Activated T-helper 1 cell treated with anti-CD3 and anti-CD28 coated beads, Interleukin-12 subunit alpha, Interleukin-12 subunit beta, Interleukin-2, Interleukin-4 antibody, amounts not matched to agents 30 ng/mL and 10 ng/mL and 1 ng/mL, durations not matched to agents 14 hours and 24 hours and 36 hours (primary cell): ENCODE measurements around the gene ZCWPW1. TPM values are rescaled to one million over a fixed set of nuclear protein-coding genes. Genes with fewer than 3 reads are reported as not detected.

ENCODE experiments used
- DNase-seq: peaks from one replicate; pipeline ENCODE4 v3.0.0; 2021; ENCODE audit warnings: low spot score
- H3K27ac Mint-ChIP-seq: one replicate; pipeline ENCODE4 v1.8.0; 2021; ENCODE audit warnings: mild to moderate bottlenecking, mixed read lengths
- H3K27me3 Mint-ChIP-seq: one replicate; pipeline ENCODE4 v1.8.0; 2022; ENCODE audit warnings: mild to moderate bottlenecking, moderate library complexity, mixed read lengths; ENCODE audit not compliant: insufficient read depth
- H3K36me3 Mint-ChIP-seq: one replicate; pipeline ENCODE4 v1.8.0; 2021; ENCODE audit warnings: low read depth, mixed read lengths
- H3K4me1 Mint-ChIP-seq: one replicate; pipeline ENCODE4 v1.8.0; 2021; ENCODE audit warnings: low read depth, mixed read lengths
- H3K4me3 Mint-ChIP-seq: one replicate; pipeline ENCODE4 v1.8.0; 2021; ENCODE audit warnings: mild to moderate bottlenecking, moderate library complexity, mixed read lengths
- H3K9me3 Mint-ChIP-seq: one replicate; pipeline ENCODE4 v1.8.0; 2021; ENCODE audit warnings: mixed read lengths
- intact Hi-C: fragments of 100-400 bp; cut with micrococcal nuclease; formaldehyde crosslinking; loops from one replicate; pipeline ENCODE4 v1.15.1; 2024
- total RNA-seq: library from RNA; stranded (reverse); gene quantifications from 2 replicates; pipeline ENCODE4 v1.2.3, GENCODE V29; 2022

The ZCWPW1 gene
- total RNA-seq, 1 donor from 2014 or later = 2.0 TPM

DNA sequence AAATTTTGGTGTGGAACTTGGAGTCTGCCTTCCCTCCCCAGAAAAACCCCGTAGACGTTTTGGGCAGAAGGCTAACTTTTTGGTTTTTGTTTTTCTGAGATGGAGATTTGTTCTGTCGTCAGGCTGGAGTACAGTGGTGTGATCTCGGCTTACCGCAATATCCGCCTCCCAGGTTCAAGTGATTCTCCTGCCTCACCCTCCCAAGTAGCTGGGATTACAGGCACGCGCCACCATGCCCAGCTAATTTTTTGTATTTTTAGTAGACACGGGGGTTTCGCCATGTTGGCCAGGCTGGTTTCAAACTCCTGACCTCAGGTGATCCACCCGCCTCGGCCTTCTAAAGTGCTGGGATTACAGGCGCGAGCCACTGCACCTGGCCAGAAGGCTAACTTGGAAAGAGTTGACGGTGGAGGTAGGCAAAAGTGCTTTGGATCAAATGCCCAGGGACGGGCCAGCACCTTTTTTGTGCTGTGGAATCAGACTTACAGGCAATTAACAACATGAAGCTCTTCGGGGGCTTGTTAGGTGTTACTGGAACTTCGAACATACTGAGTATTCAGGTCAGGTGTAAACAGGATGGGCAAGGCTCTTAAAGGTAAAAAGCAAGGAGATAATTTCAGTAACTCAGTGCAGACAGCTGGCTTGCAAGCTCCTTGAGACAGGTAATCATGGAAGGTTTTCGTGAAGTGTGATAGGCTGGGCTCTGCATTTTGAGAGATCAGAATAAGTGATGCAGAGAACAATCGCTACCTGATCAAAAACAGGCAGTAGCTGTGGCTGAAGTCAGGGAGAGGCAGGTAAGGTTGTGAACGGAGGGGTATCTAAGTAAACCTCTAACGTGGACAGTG lies 6.0 kb upstream of the ZCWPW1 start:
- Mint-ChIP-seq H3K27me3 (no peaks in the 10 kb centered on the region), H3K36me3 (peaks cover 32% of the 10 kb centered on the region), H3K27ac (peak overlapping the region; percentile 88), H3K4me3 (peak overlapping the region; percentile 94), H3K9me3 (no peaks in the 10 kb centered on the region), H3K4me1 (peaks cover 47% of the 10 kb centered on the region)
- DNase-seq = no peak
- intact Hi-C loops = no loop called here

DNA sequence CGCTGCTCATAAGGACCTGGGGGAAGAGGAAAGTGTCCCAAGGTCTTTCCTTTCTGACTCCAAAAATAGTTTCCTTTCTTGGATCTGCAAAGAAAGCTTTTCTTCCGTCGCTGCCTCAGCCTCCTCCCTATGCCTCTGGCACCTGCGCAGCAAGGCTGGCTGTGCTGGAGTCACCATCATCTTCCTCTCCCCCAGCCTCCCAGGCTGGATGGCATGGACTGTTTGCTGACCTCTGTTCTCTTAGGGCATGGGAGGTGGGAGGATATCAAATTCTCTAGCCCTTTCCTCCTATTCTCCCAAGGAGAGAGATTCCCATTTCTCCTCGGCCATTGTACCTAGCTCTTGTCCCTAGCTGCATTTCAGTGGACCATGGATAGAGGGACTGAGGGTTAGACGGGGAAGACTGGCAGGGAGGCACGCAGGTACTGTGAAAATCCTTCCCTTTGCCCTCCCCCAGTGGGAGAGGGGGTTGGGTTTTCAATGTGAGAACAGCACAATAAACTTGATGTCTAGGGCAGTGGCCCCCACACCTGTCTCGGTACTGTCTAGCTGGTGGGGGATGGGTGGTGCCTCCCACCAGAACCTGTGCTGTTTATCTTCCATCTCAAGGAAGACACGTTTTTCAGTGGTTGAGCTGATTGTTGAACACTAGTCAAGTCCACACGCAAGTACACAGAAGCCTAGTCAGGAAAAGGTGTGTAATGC lies 5.2 kb upstream of the ZCWPW1 start:
- DNase-seq = no peak
- H3K4me1 Mint-ChIP-seq = peaks cover 49% of the 10 kb centered on the region
- H3K9me3 Mint-ChIP-seq = no peaks in the 10 kb centered on the region
- H3K4me3 Mint-ChIP-seq = peak overlapping the region; percentile 94
- intact Hi-C loops = no loop called here
- H3K36me3 Mint-ChIP-seq = peaks cover 32% of the 10 kb centered on the region
- peaks cover under 1% of the 10 kb centered on the region for H3K27me3 Mint-ChIP-seq
- H3K27ac Mint-ChIP-seq = peak overlapping the region; percentile 88

DNA sequence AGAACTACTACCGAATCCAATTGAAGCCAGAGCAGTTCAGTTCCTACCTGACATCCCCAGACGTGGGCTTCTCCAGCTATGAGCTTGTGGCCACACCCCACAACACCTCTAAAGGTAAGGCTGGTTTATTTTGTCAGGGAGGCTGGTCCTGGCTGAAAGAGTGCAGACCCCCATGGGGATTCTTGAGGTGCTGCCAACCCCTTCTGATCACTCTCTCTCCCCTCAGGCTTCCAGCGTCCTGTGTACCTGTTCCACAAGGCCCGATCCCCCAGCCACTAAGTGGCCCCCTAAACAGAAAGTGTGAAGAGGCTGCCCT lies 4.7 kb upstream of the ZCWPW1 start:
- intact Hi-C loops = no loop called here
- H3K4me3 Mint-ChIP-seq = no peak overlapping the region
- no peak for DNase-seq
- peaks cover 49% of the 10 kb centered on the region for H3K4me1 Mint-ChIP-seq
- H3K9me3 Mint-ChIP-seq = no peaks in the 10 kb centered on the region
- H3K36me3 Mint-ChIP-seq = peaks cover 32% of the 10 kb centered on the region
- peaks cover 2% of the 10 kb centered on the region for H3K27me3 Mint-ChIP-seq
- H3K27ac Mint-ChIP-seq = no peak overlapping the region

DNA sequence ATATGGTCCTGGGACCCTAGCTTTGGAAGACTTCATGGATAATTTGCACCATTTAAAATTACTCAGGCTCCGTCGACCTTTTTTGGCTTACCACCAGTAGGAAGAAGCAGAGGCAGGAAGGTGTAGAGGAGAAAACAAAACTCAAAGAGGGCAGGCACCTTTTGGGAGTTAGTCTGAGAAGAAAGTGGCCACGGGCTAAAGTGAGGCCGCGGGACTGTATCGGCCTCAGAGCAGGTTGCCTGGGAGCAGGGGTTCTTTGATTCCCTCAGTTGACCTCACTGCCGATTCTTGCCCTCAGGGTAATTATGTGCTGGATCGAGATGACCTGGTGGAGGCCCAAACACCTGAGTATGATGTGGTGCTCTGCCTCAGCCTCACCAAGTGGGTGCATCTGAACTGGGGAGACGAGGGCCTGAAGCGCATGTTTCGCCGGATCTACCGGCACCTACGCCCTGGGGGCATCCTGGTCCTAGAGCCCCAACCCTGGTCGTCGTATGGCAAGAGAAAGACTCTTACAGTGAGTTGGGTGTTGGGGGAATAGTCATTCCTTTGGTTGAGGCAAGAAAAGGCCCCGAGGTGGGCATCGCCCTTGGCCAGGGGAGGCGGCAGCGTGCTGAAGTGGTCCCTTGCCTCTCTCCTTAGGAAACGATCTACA lies 4.2 kb upstream of the ZCWPW1 start:
- H3K36me3 Mint-ChIP-seq = peaks cover 32% of the 10 kb centered on the region
- H3K9me3 Mint-ChIP-seq = peaks cover 4% of the 10 kb centered on the region
- intact Hi-C loops = no loop called here
- H3K27me3 Mint-ChIP-seq = peaks cover 2% of the 10 kb centered on the region
- peaks cover 54% of the 10 kb centered on the region for H3K4me1 Mint-ChIP-seq
- H3K27ac Mint-ChIP-seq = peak overlapping the region; percentile 76
- no peak for DNase-seq
- H3K4me3 Mint-ChIP-seq = peak overlapping the region; percentile 92

- DNase-seq = no peak
- Mint-ChIP-seq H3K27me3 (peaks cover 2% of the 10 kb centered on the region), H3K36me3 (peaks cover 32% of the 10 kb centered on the region), H3K4me3 (peak overlapping the region; percentile 92), H3K4me1 (peaks cover 54% of the 10 kb centered on the region), H3K27ac (peak overlapping the region; percentile 76), H3K9me3 (peaks cover 5% of the 10 kb centered on the region)
- intact Hi-C loops = no loop called here
Measured at GRCh38 chr7:100432053-100432452, 3.5 kb upstream of the ZCWPW1 start.

DNA sequence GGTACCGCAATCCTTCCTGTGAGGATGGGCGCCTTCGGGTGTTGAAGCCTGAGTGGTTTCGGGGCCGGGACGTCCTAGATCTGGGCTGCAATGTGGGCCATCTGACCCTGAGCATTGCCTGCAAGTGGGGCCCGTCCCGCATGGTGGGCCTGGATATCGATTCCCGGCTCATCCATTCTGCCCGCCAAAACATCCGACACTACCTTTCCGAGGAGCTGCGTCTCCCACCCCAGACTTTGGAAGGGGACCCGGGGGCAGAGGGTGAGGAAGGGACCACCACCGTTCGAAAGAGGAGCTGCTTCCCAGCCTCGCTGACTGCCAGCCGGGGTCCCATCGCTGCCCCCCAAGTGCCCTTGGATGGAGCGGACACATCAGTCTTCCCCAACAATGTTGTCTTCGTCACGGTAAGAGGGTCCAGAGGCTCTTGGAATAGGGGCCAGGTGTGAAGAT lies 2.8 kb upstream of the ZCWPW1 start:
- intact Hi-C loops = no loop called here
- peaks cover 4% of the 10 kb centered on the region for H3K27me3 Mint-ChIP-seq
- H3K4me3 Mint-ChIP-seq = peak overlapping the region; percentile 92
- H3K27ac Mint-ChIP-seq = peak overlapping the region; percentile 40
- no peak for DNase-seq
- peaks cover 29% of the 10 kb centered on the region for H3K36me3 Mint-ChIP-seq
- peaks cover 5% of the 10 kb centered on the region for H3K9me3 Mint-ChIP-seq
- peaks cover 54% of the 10 kb centered on the region for H3K4me1 Mint-ChIP-seq

DNA sequence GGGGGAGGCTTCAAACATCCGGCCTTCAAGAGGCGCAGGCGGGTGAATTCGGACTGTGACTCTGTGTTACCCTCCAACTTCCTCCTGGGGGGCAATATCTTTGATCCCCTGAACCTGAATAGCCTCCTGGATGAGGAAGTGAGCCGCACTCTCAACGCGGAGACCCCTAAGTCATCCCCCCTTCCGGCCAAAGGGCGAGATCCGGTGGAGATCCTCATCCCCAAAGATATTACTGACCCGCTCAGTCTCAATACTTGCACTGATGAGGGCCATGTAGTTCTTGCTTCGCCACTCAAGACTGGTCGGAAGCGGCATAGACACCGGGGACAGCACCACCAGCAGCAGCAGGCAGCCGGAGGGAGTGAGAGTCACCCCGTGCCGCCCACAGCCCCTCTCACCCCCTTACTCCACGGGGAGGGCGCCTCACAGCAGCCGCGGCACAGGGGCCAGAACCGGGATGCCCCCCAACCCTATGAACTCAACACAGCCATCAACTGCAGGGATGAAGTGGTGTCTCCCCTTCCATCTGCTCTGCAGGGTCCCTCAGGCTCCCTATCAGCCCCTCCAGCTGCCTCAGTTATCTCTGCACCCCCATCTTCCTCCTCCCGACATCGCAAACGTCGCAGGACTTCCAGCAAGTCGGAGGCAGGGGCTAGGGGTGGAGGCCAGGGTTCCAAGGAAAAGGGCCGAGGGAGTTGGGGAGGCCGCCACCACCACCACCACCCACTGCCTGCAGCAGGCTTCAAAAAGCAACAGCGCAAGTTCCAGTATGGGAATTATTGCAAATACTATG lies 2.2 kb upstream of the ZCWPW1 start:
- H3K4me1 Mint-ChIP-seq = peaks cover 54% of the 10 kb centered on the region
- intact Hi-C loops = no loop called here
- no peak for DNase-seq
- H3K27ac Mint-ChIP-seq = peak overlapping the region; percentile 93
- H3K9me3 Mint-ChIP-seq = peaks cover 5% of the 10 kb centered on the region
- peak overlapping the region; percentile 92 for H3K4me3 Mint-ChIP-seq
- H3K36me3 Mint-ChIP-seq = peaks cover 27% of the 10 kb centered on the region
- H3K27me3 Mint-ChIP-seq = peaks cover 8% of the 10 kb centered on the region

DNA sequence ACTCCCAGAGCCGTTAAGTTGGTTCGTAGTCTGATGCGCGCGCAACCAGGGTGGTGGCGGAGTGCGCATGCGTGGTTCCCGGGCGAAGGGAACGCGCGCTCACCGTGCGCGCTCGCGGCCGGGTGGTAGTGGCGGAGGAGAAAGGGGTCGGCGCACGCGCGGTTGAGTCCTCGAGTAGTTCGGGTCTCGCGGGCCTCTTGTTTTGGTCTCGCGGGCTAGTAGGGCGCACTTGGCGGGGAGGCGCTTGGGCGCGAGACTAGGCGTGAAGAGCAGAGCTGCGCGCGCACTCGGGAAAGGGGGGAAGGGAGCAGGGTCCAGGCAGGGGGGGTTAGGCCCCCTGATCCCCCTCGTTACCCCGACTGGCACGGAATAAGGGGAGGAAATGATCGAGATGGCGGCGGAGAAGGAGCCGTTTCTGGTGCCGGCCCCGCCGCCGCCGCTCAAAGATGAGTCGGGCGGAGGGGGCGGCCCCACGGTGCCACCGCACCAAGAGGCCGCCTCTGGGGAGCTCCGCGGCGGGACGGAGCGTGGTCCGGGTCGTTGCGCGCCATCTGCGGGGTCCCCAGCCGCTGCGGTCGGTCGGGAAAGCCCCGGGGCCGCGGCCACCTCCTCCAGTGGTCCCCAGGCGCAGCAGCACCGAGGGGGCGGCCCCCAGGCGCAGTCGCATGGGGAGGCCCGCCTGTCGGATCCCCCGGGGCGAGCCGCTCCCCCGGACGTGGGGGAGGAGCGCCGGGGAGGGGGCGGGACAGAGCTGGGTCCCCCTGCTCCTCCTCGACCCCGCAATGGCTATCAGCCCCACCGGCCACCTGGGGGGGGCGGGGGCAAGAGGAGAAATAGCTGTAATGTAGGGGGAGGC lies 1.4 kb upstream of the ZCWPW1 start, which contains the start of gene MEPCE:
MEPCE (plus strand) TSS at position 195 of the 856 bp plus-strand sequence; CDS start at position 383, 188 bp downstream.
- Mint-ChIP-seq H3K27me3 (peaks cover 10% of the 10 kb centered on the region), H3K9me3 (peaks cover 5% of the 10 kb centered on the region), H3K4me1 (peaks cover 49% of the 10 kb centered on the region), H3K27ac (peak within 1 kb of the TSS; percentile 99), H3K4me3 (peak within 1 kb of the TSS; percentile 95), H3K36me3 (peaks cover 23% of the 10 kb centered on the region)
- DNase-seq = peak; percentile 93
- intact Hi-C loops = loop anchor here (1.0 to 10.0 kb wide), 11 partner anchors 34 to 1021 kb away; partner anchors contain the start of genes AP4M1, BUD31, GPC2 and LAMTOR4

- H3K36me3 Mint-ChIP-seq = peaks cover 16% of the 10 kb centered on the region
- H3K4me3 Mint-ChIP-seq = peak overlapping the region; percentile 95
- H3K9me3 Mint-ChIP-seq = peaks cover 5% of the 10 kb centered on the region
- peak; percentile 100 for DNase-seq
- H3K4me1 Mint-ChIP-seq = peaks cover 41% of the 10 kb centered on the region
- peaks cover 10% of the 10 kb centered on the region for H3K27me3 Mint-ChIP-seq
- intact Hi-C loops = loop anchor here (1.0 to 10.0 kb wide), 19 partner anchors 7 to 1020 kb away; partner anchors contain the start of genes AGFG2, AP4M1, BUD31 and CNPY4
- peak overlapping the region; percentile 99 for H3K27ac Mint-ChIP-seq
Measured at GRCh38 chr7:100428967-100429636, 599 bp upstream of the ZCWPW1 start.

DNA sequence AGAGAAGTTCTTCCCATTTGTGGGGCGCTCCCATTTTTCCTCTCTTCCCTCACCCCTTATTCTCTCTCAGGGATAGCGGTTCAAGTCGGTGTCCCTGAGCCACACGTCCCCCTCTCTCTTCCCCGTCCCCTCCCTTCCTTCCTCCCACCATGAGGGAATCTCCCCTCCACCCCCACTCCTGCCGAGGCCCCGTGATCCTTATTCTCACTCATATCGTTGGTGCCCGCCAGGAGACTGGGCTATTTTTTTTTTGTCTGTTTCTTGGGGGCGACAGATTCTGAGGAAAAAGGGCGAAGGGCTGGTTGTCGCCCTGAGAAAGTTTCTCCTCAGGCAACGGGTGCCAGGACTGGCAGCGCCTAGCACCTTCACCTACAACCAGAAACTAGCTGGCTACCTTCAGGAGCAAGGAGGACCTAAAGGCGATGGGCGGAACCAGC lies 723 bp downstream of the ZCWPW1 start:
- Mint-ChIP-seq H3K4me1 (peaks cover 32% of the 10 kb centered on the region), H3K36me3 (peaks cover 10% of the 10 kb centered on the region), H3K9me3 (peaks cover 5% of the 10 kb centered on the region), H3K4me3 (peak overlapping the region; percentile 95), H3K27ac (no peak overlapping the region), H3K27me3 (peaks cover 10% of the 10 kb centered on the region)
- no peak for DNase-seq
- intact Hi-C loops = loop anchor here (1.0 to 10.0 kb wide), 12 partner anchors 9 to 1019 kb away; partner anchors contain the start of genes AGFG2, BUD31, CNPY4 and FBXO24

- DNase-seq = no peak
Measured at GRCh38 chr7:100426516-100426915, 2.0 kb downstream of the ZCWPW1 start.

More at GRCh38 chr7:100426516-100426915, 2.0 kb downstream of the ZCWPW1 start:
- peaks cover 19% of the 10 kb centered on the region for H3K4me1 Mint-ChIP-seq
- peaks cover 11% of the 10 kb centered on the region for H3K27me3 Mint-ChIP-seq
- no peak overlapping the region for H3K27ac Mint-ChIP-seq
- H3K9me3 Mint-ChIP-seq = peaks cover 5% of the 10 kb centered on the region
- no peak overlapping the region for H3K4me3 Mint-ChIP-seq
- H3K36me3 Mint-ChIP-seq = peaks cover 5% of the 10 kb centered on the region
- intact Hi-C loops = loop anchor here (10.0 kb wide), 1 partner anchor 402 kb away; no protein-coding TSS in a partner anchor
